GM23248 (cell line): ENCODE data around the gene PLK5.

ENCODE experiments used
- EZH2 ChIP-seq: fragments of 200-600 bp; sonication (generic); IDR thresholded peaks from 2 replicates; pipeline ENCODE4 v1.6.1; 2018; ENCODE audit warnings: antibody characterized with exemption, mild to moderate bottlenecking; ENCODE audit not compliant: insufficient read depth, poor library complexity, severe bottlenecking
- EZH2phosphoT487 ChIP-seq: fragments of 200-600 bp; sonication (generic); IDR thresholded peaks from 2 replicates; pipeline ENCODE4 v1.6.1; 2018; ENCODE audit warnings: antibody characterized with exemption, moderate library complexity, mild to moderate bottlenecking, low read depth; ENCODE audit not compliant: insufficient read depth

DNA sequence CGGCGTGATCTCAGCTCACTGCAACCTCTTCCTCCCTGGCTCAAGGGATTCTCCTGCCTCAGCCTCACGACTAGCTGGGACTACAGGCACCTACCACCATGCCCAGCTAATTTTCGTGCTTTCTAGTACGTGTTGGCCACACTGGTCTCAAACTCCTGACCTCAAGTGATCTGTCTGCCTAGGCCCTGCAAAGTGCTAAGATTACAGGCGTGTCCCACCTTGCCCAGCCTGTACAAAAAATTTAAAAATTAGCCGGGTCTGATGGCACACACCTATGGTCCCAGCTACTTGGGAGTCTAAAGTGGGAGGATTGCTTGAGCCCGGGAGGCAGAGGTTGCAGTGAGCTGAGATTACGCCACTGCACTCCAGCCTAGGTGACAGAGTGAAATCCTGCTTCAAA is 48.9 kb downstream of the PLK5 start:
- no peak for TF ChIP-seq EZH2phosphoT487
- TF ChIP-seq EZH2 = no peak
